PFSK-1 (cell line): ENCODE results near the gene SHANK2.

ENCODE experiments used
- POLR2AphosphoS5 ChIP-seq: IDR thresholded peaks from 2 replicates; pipeline ENCODE4 v1.6.1; 2012; ENCODE audit warnings: low read depth, mild to moderate bottlenecking, control low read depth, low read length, moderate library complexity
- SIN3A ChIP-seq: IDR thresholded peaks from 2 replicates; pipeline ENCODE4 v1.6.1; 2012; ENCODE audit warnings: mild to moderate bottlenecking, low read length, moderate library complexity, borderline replicate concordance; ENCODE audit not compliant: insufficient read depth
- TAF1 ChIP-seq: IDR thresholded peaks from 2 replicates; pipeline ENCODE4 v1.6.1; 2012; ENCODE audit warnings: low read length, control low read depth, borderline replicate concordance; ENCODE audit not compliant: insufficient read depth
- TF ChIP-seq, protein P1 (sequence below), 2 experiments: IDR thresholded peaks; 2 replicates each; pipeline versions ENCODE4 v1.6.1 to v1.8.0; 2011 to 2012; ENCODE audit warnings: low read depth in 2 of 2, low read length in 2 of 2, control low read depth in 1 of 2, inconsistent platforms in 1 of 2, mild to moderate bottlenecking in 1 of 2, moderate library complexity in 1 of 2; ENCODE audit not compliant: insufficient read depth in 1 of 2

- TF ChIP-seq, protein P1, sequence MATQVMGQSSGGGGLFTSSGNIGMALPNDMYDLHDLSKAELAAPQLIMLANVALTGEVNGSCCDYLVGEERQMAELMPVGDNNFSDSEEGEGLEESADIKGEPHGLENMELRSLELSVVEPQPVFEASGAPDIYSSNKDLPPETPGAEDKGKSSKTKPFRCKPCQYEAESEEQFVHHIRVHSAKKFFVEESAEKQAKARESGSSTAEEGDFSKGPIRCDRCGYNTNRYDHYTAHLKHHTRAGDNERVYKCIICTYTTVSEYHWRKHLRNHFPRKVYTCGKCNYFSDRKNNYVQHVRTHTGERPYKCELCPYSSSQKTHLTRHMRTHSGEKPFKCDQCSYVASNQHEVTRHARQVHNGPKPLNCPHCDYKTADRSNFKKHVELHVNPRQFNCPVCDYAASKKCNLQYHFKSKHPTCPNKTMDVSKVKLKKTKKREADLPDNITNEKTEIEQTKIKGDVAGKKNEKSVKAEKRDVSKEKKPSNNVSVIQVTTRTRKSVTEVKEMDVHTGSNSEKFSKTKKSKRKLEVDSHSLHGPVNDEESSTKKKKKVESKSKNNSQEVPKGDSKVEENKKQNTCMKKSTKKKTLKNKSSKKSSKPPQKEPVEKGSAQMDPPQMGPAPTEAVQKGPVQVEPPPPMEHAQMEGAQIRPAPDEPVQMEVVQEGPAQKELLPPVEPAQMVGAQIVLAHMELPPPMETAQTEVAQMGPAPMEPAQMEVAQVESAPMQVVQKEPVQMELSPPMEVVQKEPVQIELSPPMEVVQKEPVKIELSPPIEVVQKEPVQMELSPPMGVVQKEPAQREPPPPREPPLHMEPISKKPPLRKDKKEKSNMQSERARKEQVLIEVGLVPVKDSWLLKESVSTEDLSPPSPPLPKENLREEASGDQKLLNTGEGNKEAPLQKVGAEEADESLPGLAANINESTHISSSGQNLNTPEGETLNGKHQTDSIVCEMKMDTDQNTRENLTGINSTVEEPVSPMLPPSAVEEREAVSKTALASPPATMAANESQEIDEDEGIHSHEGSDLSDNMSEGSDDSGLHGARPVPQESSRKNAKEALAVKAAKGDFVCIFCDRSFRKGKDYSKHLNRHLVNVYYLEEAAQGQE (IDR thresholded peaks at IDR 0.05; ENCODE audit: insufficient read depth in 1 of 2, low read depth in 2 of 2, low read length in 2 of 2) = no peak
- TF ChIP-seq TAF1 (no peak), SIN3A (no peak), POLR2AphosphoS5 (no peak)
Measured at GRCh38 chr11:71300187-71300586, 47.8 kb upstream of the SHANK2 start.
